Activated CD4-positive, CD25-positive, alpha-beta regulatory T cell treated with anti-CD3 and anti-CD28 coated beads, Interleukin-2, amount 50 U/mL, for 24 hours (primary cell): ENCODE measurements around the gene PDHX.
A peak's percentile ranks its signal among the peaks of the same experiment; 100 is the strongest.
"Not testable (repeated sequence)": the region's sequence is repeated elsewhere in the genome, so short reads cannot be mapped to it uniquely, and the experiment has no call there.

Experiments used
- ATAC-seq, 2 donors: fragments of 150-1000 bp; cut with Tn5 transposase; one replicate each; pipeline ENCODE4 v1.10.0; 2021; ENCODE audit warnings: mild to moderate bottlenecking in 1 of 2, moderate library complexity in 1 of 2

The PDHX gene

GRCh38 chr11:34913556-34913955 lies 2.9 kb upstream of the PDHX start:
- not testable (repeated sequence) for ATAC-seq

- ATAC-seq, result no peak
Measured at GRCh38 chr11:34915136-34916014, 1.0 kb upstream of the PDHX start.

GRCh38 chr11:34916843-34917770 lies 689 bp downstream of the PDHX start:
- ATAC-seq, result no peak

GRCh38 chr11:34921156-34921555 lies 4.7 kb downstream of the PDHX start:
- ATAC-seq, result no peak

GRCh38 chr11:34924714-34925113 lies 8.3 kb downstream of the PDHX start:
- ATAC-seq, result no peak

GRCh38 chr11:34926101-34926830 lies 9.8 kb downstream of the PDHX start:
- ATAC-seq, result peak in 1 of 2 donors; percentile 48

- no peak for ATAC-seq
Measured at GRCh38 chr11:34926831-34927132, 10.4 kb downstream of the PDHX start.

- no peak for ATAC-seq
Measured at GRCh38 chr11:34928268-34928959, 12.0 kb downstream of the PDHX start.

GRCh38 chr11:34928960-34929680 lies 12.7 kb downstream of the PDHX start:
- ATAC-seq, result no peak

- ATAC-seq, result no peak
Measured at GRCh38 chr11:34929794-34930763, 13.7 kb downstream of the PDHX start.

- ATAC-seq, result no peak
Measured at GRCh38 chr11:34936945-34937629, 20.7 kb downstream of the PDHX start.

GRCh38 chr11:34938611-34939010 lies 22.2 kb downstream of the PDHX start:
- no peak for ATAC-seq

GRCh38 chr11:34940026-34940677 lies 23.7 kb downstream of the PDHX start:
- ATAC-seq, result no peak

- no peak for ATAC-seq
Measured at GRCh38 chr11:34941688-34942087, 25.3 kb downstream of the PDHX start.

- ATAC-seq, result no peak
Measured at GRCh38 chr11:34944692-34945091, 28.3 kb downstream of the PDHX start.

GRCh38 chr11:34948696-34949095 lies 32.3 kb downstream of the PDHX start:
- no peak for ATAC-seq

GRCh38 chr11:34953955-34954354 lies 37.5 kb downstream of the PDHX start:
- ATAC-seq, result peak; percentile 74 to 92

- no peak for ATAC-seq
Measured at GRCh38 chr11:34957206-34957605, 40.8 kb downstream of the PDHX start.

GRCh38 chr11:34957606-34958005 lies 41.2 kb downstream of the PDHX start:
- no peak for ATAC-seq
